Spleen (tissue), 7 donors: ENCODE measurements around the gene OGN.

Experiments
- CTCF ChIP-seq, 11 experiments: fragments of 200-600 bp in 7 of 11; fragments of 450-650 bp in 4 of 11; sonication (generic) in 4 of 11; IDR thresholded peaks in 8 of 11; conservative IDR thresholded peaks in 3 of 11; 1 replicate in 7 of 11; 2 replicates in 4 of 11; pipeline versions ENCODE4 v1.4.0 to v1.8.0; 2016 to 2021; ENCODE audit warnings: antibody characterized with exemption in 11 of 11, inconsistent platforms in 4 of 11, mild to moderate bottlenecking in 1 of 11
- POLR2A ChIP-seq, 3 donors: fragments of 450-650 bp; IDR thresholded peaks; one replicate each; pipeline ENCODE4 v1.5.1; 2017; ENCODE audit warnings: antibody characterized with exemption in 3 of 3, mild to moderate bottlenecking in 1 of 3
- POLR2AphosphoS5 ChIP-seq, 3 donors: sonication (generic); formaldehyde crosslinking; IDR thresholded peaks; one replicate each; pipeline ENCODE4 v1.5.1; 2017; ENCODE audit warnings: antibody characterized with exemption in 3 of 3
- donor health status: DM: no; HTN: no; CAD: no; lungs with moderate emphysema.
- donor health status: DM: no; HTN: no; CAD: no.
- donor health status: DM: no; HTN: no; CAD: no.

DNA sequence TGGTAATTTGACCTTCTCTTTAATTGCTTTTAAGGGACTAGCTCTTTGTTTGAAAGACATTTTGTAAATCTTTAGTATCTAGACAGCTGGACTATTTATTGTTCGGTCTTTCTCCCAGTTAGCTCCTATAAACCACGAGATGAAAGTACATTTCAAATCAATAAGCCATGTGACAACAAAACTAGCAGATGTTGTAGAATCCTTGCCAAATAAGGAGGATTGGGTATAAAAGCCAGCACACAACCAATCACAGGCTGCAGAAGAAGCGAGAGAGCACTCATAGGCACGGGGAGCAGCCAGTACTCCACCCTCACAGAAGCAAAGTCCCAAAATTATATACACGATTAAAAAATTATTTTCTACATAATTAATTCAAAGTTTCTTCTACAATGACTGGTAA lies 28.0 kb upstream of the OGN start:
- TF ChIP-seq CTCF (IDR thresholded peaks at IDR 0.05 in 8 of 11, conservative IDR thresholded peaks at IDR 0.05 in 3 of 11), result no peak
- TF ChIP-seq POLR2AphosphoS5 (IDR thresholded peaks at IDR 0.05), result no peak
- TF ChIP-seq POLR2A (IDR thresholded peaks at IDR 0.05), result no peak
